Measurements from ENCODE around the gene PRDX1.

Gene PRDX1

GRCh38 chr1:45507195-45507594 is 14.5 kb downstream of the PRDX1 start:
- Histone ChIP-seq H3K9me3 (ENCODE audit: control insufficient read depth, low read length) (no peaks in the 10 kb centered on the region), H3K4me1 (no peaks in the 10 kb centered on the region), H3K79me2 (no peaks in the 10 kb centered on the region), H3K27ac (no peak overlapping the region), H2AFZ (no peak overlapping the region), H3K9ac (no peak overlapping the region), H3K4me2 (ENCODE audit: low read length) (no peak overlapping the region), H3K27me3 (ENCODE audit: control insufficient read depth, insufficient read depth, low read length) (no peaks in the 10 kb centered on the region), H3K4me3 (ENCODE audit: low read depth, low read length) (no peak overlapping the region), H3K36me3 (ENCODE audit: control insufficient read depth, insufficient read depth, low read length) (no peaks in the 10 kb centered on the region)
- no peak for TF ChIP-seq CTCF (IDR thresholded peaks at IDR 0.05)

- no peak for TF ChIP-seq CTCF (IDR thresholded peaks at IDR 0.05)
- Histone ChIP-seq H2AFZ (no peak overlapping the region), H3K9me3 (ENCODE audit: control insufficient read depth, low read length) (no peaks in the 10 kb centered on the region), H3K4me2 (ENCODE audit: low read length) (no peak overlapping the region), H3K79me2 (no peaks in the 10 kb centered on the region), H3K36me3 (ENCODE audit: control insufficient read depth, insufficient read depth, low read length) (no peaks in the 10 kb centered on the region), H3K4me1 (peaks cover 3% of the 10 kb centered on the region), H3K4me3 (ENCODE audit: low read depth, low read length) (no peak overlapping the region), H3K27ac (no peak overlapping the region), H3K27me3 (ENCODE audit: control insufficient read depth, insufficient read depth, low read length) (no peaks in the 10 kb centered on the region), H3K9ac (no peak overlapping the region)
These were observed 18.0 kb downstream of the PRDX1 start for GRCh38 chr1:45503462-45504360.

- H3K9me3 ChIP-seq (ENCODE audit: control insufficient read depth, low read length), result no peaks in the 10 kb centered on the region
- H3K9ac ChIP-seq, result no peak overlapping the region
- peaks cover 3% of the 10 kb centered on the region for H3K4me1 ChIP-seq
- no peak for TF ChIP-seq CTCF (IDR thresholded peaks at IDR 0.05)
- peak overlapping the region; percentile 96 for H3K4me2 ChIP-seq (ENCODE audit: low read length)
- H3K27ac ChIP-seq, result no peak overlapping the region
- H3K27me3 ChIP-seq (ENCODE audit: control insufficient read depth, insufficient read depth, low read length), result no peaks in the 10 kb centered on the region
- no peaks in the 10 kb centered on the region for H3K79me2 ChIP-seq
- no peak overlapping the region for H2AFZ ChIP-seq
- no peaks in the 10 kb centered on the region for H3K36me3 ChIP-seq (ENCODE audit: control insufficient read depth, insufficient read depth, low read length)
- no peak overlapping the region for H3K4me3 ChIP-seq (ENCODE audit: low read depth, low read length)
These were observed 20.2 kb downstream of the PRDX1 start for GRCh38 chr1:45501505-45501859.

GRCh38 chr1:45499415-45499769 is 22.3 kb downstream of the PRDX1 start:
- peak overlapping the region; percentile 93 for H3K4me3 ChIP-seq (ENCODE audit: low read depth, low read length)
- peak overlapping the region; percentile 93 for H2AFZ ChIP-seq
- TF ChIP-seq CTCF (IDR thresholded peaks at IDR 0.05), result no peak
- peak overlapping the region; percentile 87 for H3K4me2 ChIP-seq (ENCODE audit: low read length)
- no peaks in the 10 kb centered on the region for H3K27me3 ChIP-seq (ENCODE audit: control insufficient read depth, insufficient read depth, low read length)
- H3K4me1 ChIP-seq, result peaks cover 3% of the 10 kb centered on the region
- no peaks in the 10 kb centered on the region for H3K79me2 ChIP-seq
- no peaks in the 10 kb centered on the region for H3K9me3 ChIP-seq (ENCODE audit: control insufficient read depth, low read length)
- H3K36me3 ChIP-seq (ENCODE audit: control insufficient read depth, insufficient read depth, low read length), result no peaks in the 10 kb centered on the region
- no peak overlapping the region for H3K9ac ChIP-seq
- no peak overlapping the region for H3K27ac ChIP-seq

- Histone ChIP-seq H3K27me3 (ENCODE audit: control insufficient read depth, insufficient read depth, low read length) (no peaks in the 10 kb centered on the region), H2AFZ (no peak overlapping the region), H3K79me2 (no peaks in the 10 kb centered on the region), H3K4me3 (ENCODE audit: low read depth, low read length) (no peak overlapping the region), H3K4me2 (ENCODE audit: low read length) (no peak overlapping the region), H3K27ac (no peak overlapping the region), H3K9me3 (ENCODE audit: control insufficient read depth, low read length) (no peaks in the 10 kb centered on the region), H3K4me1 (peaks cover 3% of the 10 kb centered on the region), H3K9ac (no peak overlapping the region), H3K36me3 (ENCODE audit: control insufficient read depth, insufficient read depth, low read length) (no peaks in the 10 kb centered on the region)
- no peak for TF ChIP-seq CTCF (IDR thresholded peaks at IDR 0.05)
These were observed 23.4 kb downstream of the PRDX1 start for GRCh38 chr1:45498279-45498678.

Measured in parathyroid adenoma (tissue), 2 donors.